WTC11 (cell line): Measurements from ENCODE around the gene ARHGEF28. TPM values are rescaled to one million over a fixed set of nuclear protein-coding genes. Genes with fewer than 3 reads are reported as not detected.

Source experiments
- ATAC-seq: fragments of 200-7000 bp; cut with Tn5 transposase; 2 replicates; pipeline ENCODE4 v1.10.0; 2021; ENCODE audit warnings: mild to moderate bottlenecking, moderate library complexity
- CTCF ChIA-PET: fragments of 300-600 bp; sonication (Branson Sonifier 250); formaldehyde crosslinking; loops from one replicate; lab custom pipeline; 2021; ENCODE audit warnings: antibody characterized with exemption; lab: Charles Lee
- POLR2A ChIA-PET: fragments of 350-600 bp; sonication (Branson Sonifier 250); formaldehyde crosslinking; loops from one replicate; lab custom pipeline; 2021; ENCODE audit warnings: antibody characterized with exemption; lab: Charles Lee
- DNase-seq: peaks from one replicate; pipeline ENCODE4 v3.0.0; 2021; ENCODE audit warnings: low spot score
- H3K27ac Mint-ChIP-seq: 2 replicates; pipeline ENCODE4 v1.8.0; 2021; ENCODE audit warnings: mixed read lengths
- H3K27me3 Mint-ChIP-seq: 2 replicates; pipeline ENCODE4 v1.8.0; 2021; ENCODE audit warnings: low read depth, mild to moderate bottlenecking, moderate library complexity, mixed read lengths
- H3K36me3 Mint-ChIP-seq: 2 replicates; pipeline ENCODE4 v1.8.0; 2021; ENCODE audit warnings: mixed read lengths
- H3K4me1 Mint-ChIP-seq: 2 replicates; pipeline ENCODE4 v1.8.0; 2022; ENCODE audit warnings: mixed read lengths
- H3K4me3 Mint-ChIP-seq: 2 replicates; pipeline ENCODE4 v1.8.0; 2021; ENCODE audit warnings: mild to moderate bottlenecking, moderate library complexity, mixed read lengths
- H3K9me3 Mint-ChIP-seq: 2 replicates; pipeline ENCODE4 v1.8.0; 2021; ENCODE audit warnings: mixed read lengths
- AFF4 ChIP-seq: sonication (generic); formaldehyde crosslinking; IDR thresholded peaks from 2 replicates; pipeline ENCODE4 v1.8.1; 2023; ENCODE audit warnings: mild to moderate bottlenecking, missing genetic modification reagents, borderline replicate concordance
- ATF2 ChIP-seq: sonication (generic); formaldehyde crosslinking; IDR thresholded peaks from 2 replicates; pipeline ENCODE4 v1.8.1; 2022; ENCODE audit warnings: low read depth, missing genetic modification reagents, borderline replicate concordance
- CREB1 ChIP-seq: sonication (generic); formaldehyde crosslinking; IDR thresholded peaks from 2 replicates; pipeline ENCODE4 v1.8.0; 2023; ENCODE audit warnings: mild to moderate bottlenecking, missing genetic modification reagents
- ESRRA ChIP-seq: sonication (generic); formaldehyde crosslinking; IDR thresholded peaks from 2 replicates; pipeline ENCODE4 v1.8.1; 2022; ENCODE audit warnings: mild to moderate bottlenecking, missing genetic modification reagents, borderline replicate concordance
- ETV6 ChIP-seq: sonication (generic); formaldehyde crosslinking; IDR thresholded peaks from 2 replicates; pipeline ENCODE4 v1.8.1; 2022; ENCODE audit warnings: mild to moderate bottlenecking, missing genetic modification reagents
- FOXK1 ChIP-seq: sonication (generic); formaldehyde crosslinking; IDR thresholded peaks from 2 replicates; pipeline ENCODE4 v1.8.0; 2022; ENCODE audit warnings: mild to moderate bottlenecking, moderate library complexity, missing genetic modification reagents
- HMGA2 ChIP-seq: fragments of 250-450 bp; sonication (Bioruptor Pico); IDR thresholded peaks from 2 replicates; pipeline ENCODE4 v1.4.0; 2021; ENCODE audit warnings: mild to moderate bottlenecking, moderate library complexity
- HMGXB4 ChIP-seq: sonication (generic); formaldehyde crosslinking; IDR thresholded peaks from 2 replicates; pipeline ENCODE4 v1.8.1; 2023; ENCODE audit warnings: mild to moderate bottlenecking, moderate library complexity, missing genetic modification reagents
- IRF1 ChIP-seq: sonication (generic); formaldehyde crosslinking; IDR thresholded peaks from 2 replicates; pipeline ENCODE4 v1.8.0; 2023; ENCODE audit warnings: missing genetic modification reagents
- MXD4 ChIP-seq: fragments of 250-450 bp; sonication (Bioruptor Pico); IDR thresholded peaks from 2 replicates; pipeline ENCODE4 v1.8.0; 2021; ENCODE audit warnings: mild to moderate bottlenecking, moderate library complexity, borderline replicate concordance
- NFYB ChIP-seq: sonication (generic); formaldehyde crosslinking; conservative IDR thresholded peaks from 2 replicates; pipeline ENCODE4 v1.8.0; 2022; ENCODE audit warnings: low read depth, missing genetic modification reagents
- OVOL2 ChIP-seq: fragments of 250-450 bp; sonication (Bioruptor Pico); IDR thresholded peaks from 2 replicates; pipeline ENCODE4 v1.9.0; 2021; ENCODE audit warnings: mild to moderate bottlenecking, borderline replicate concordance
- TEAD1 ChIP-seq: sonication (generic); formaldehyde crosslinking; IDR thresholded peaks from 2 replicates; pipeline ENCODE4 v1.8.0; 2022; ENCODE audit warnings: mild to moderate bottlenecking, missing genetic modification reagents
- ZBTB43 ChIP-seq: sonication (generic); formaldehyde crosslinking; IDR thresholded peaks from 2 replicates; pipeline ENCODE4 v1.8.1; 2023; ENCODE audit warnings: mild to moderate bottlenecking, missing genetic modification reagents
- ZMAT4 ChIP-seq: fragments of 250-450 bp; sonication (Bioruptor Pico); IDR thresholded peaks from 2 replicates; pipeline ENCODE4 v1.9.0; 2021; ENCODE audit warnings: mild to moderate bottlenecking
- ZNF263 ChIP-seq: sonication (generic); formaldehyde crosslinking; IDR thresholded peaks from 2 replicates; pipeline ENCODE4 v1.8.1; 2022; ENCODE audit warnings: low read depth, mild to moderate bottlenecking, moderate library complexity, missing genetic modification reagents
- total RNA-seq: library from RNA; stranded (reverse); gene quantifications from 3 replicates; pipeline ENCODE4 v1.2.3, GENCODE V29; 2021

The ARHGEF28 gene
- total RNA-seq, 1 experiment from 2014 or later: 0.96 TPM

GRCh38 chr5:73890569-73890968 lies 264.6 kb downstream of the ARHGEF28 start (continued):
- TF ChIP-seq IRF1 (CRISPR knock-in tag) (no peak), TEAD1 (CRISPR knock-in tag) (no peak), FOXK1 (CRISPR knock-in tag) (no peak)

GRCh38 chr5:73892218-73892617 lies 266.2 kb downstream of the ARHGEF28 start:
- H3K27ac Mint-ChIP-seq: no peak overlapping the region
- H3K36me3 Mint-ChIP-seq: no peaks in the 10 kb centered on the region
- no peak overlapping the region for H3K4me3 Mint-ChIP-seq
- H3K9me3 Mint-ChIP-seq: peaks cover 4% of the 10 kb centered on the region; the same call in 1 of the 2 replicates
- no peaks in the 10 kb centered on the region for H3K27me3 Mint-ChIP-seq
- no peaks in the 10 kb centered on the region for H3K4me1 Mint-ChIP-seq
- DNase-seq: no peak
- ATAC-seq: no peak
- TF ChIP-seq NFYB (CRISPR knock-in tag) (no peak), ZMAT4 (CRISPR knock-in tag) (no peak), ATF2 (CRISPR knock-in tag) (no peak), IRF1 (CRISPR knock-in tag) (no peak), HMGXB4 (CRISPR knock-in tag) (no peak), HMGA2 (CRISPR knock-in tag) (no peak), ZNF263 (CRISPR knock-in tag) (no peak), TEAD1 (CRISPR knock-in tag) (no peak), OVOL2 (CRISPR knock-in tag) (no peak), ZBTB43 (CRISPR knock-in tag) (no peak), MXD4 (CRISPR knock-in tag) (no peak), AFF4 (no peak), ETV6 (CRISPR knock-in tag) (no peak), ESRRA (no peak), CREB1 (no peak)
- TF ChIP-seq, all 79 proteins: peak for 0
- ChIA-PET CTCF (interaction anchor here (1.4 kb wide), 1 partner anchor 10 kb away, joined by 4 read pairs; no protein-coding TSS in a partner anchor), POLR2A (no interaction called here)
